Neural cell (in vitro differentiated cells): ENCODE results near the gene AEBP1. TPM values are rescaled to one million over a fixed set of nuclear protein-coding genes. Genes with fewer than 3 reads are reported as not detected.

Experiments used
- H2AFZ ChIP-seq: fragments of 200-600, 300-800 bp; sonication (generic), shearing (Covaris generic); 2 replicates; pipeline ENCODE4 v1.6.0; 2014; ENCODE audit warnings: low read depth, mild to moderate bottlenecking, antibody characterized with exemption, low read length, moderate library complexity
- H3F3A ChIP-seq: fragments of 200-600 bp; shearing (Covaris generic); 2 replicates; pipeline ENCODE4 v1.6.1; 2016; ENCODE audit warnings: mild to moderate bottlenecking, moderate library complexity, mixed read lengths, antibody characterized with exemption, low read length; ENCODE audit not compliant: insufficient read depth, poor library complexity, severe bottlenecking
- H3K27ac ChIP-seq: fragments of 200-600, 300-800 bp; sonication (generic), shearing (Covaris generic); 2 replicates; pipeline ENCODE4 v1.5.1; 2014; ENCODE audit warnings: mild to moderate bottlenecking, low read length, moderate library complexity
- H3K27me3 ChIP-seq: fragments of 300-800, 200-600 bp; sonication (generic), shearing (Covaris generic); 2 replicates; pipeline ENCODE4 v1.6.0; 2014; ENCODE audit warnings: mild to moderate bottlenecking, low read depth, low read length, moderate library complexity; ENCODE audit not compliant: insufficient read depth
- H3K36me3 ChIP-seq: fragments of 300-800, 200-600 bp; sonication (generic), shearing (Covaris generic); 2 replicates; pipeline ENCODE4 v1.5.1; 2014; ENCODE audit warnings: mild to moderate bottlenecking, antibody characterized with exemption, low read length, moderate library complexity; ENCODE audit not compliant: insufficient read depth
- H3K4me2 ChIP-seq: fragments of 300-800, 200-600 bp; sonication (generic), shearing (Covaris generic); 2 replicates; pipeline ENCODE4 v1.6.0; 2014; ENCODE audit warnings: mild to moderate bottlenecking, low read length
- H3K4me3 ChIP-seq: fragments of 300-800, 200-600 bp; sonication (generic), shearing (Covaris generic); 2 replicates; pipeline ENCODE4 v1.5.1; 2014; ENCODE audit warnings: mild to moderate bottlenecking, low read length, moderate library complexity
- H3K79me2 ChIP-seq: fragments of 200-600 bp; shearing (Covaris generic); replicated peaks from 2 replicates; pipeline ENCODE4 v1.6.0; 2014; ENCODE audit warnings: mild to moderate bottlenecking, low read length, moderate library complexity; ENCODE audit not compliant: insufficient read depth
- H3K9ac ChIP-seq: fragments of 300-800, 200-600 bp; sonication (generic), shearing (Covaris generic); 2 replicates; pipeline ENCODE4 v1.6.1; 2016; ENCODE audit warnings: mild to moderate bottlenecking, low read length, mixed read lengths
- H3K9me2 ChIP-seq: fragments of 200-600 bp; shearing (Covaris generic); 2 replicates; pipeline ENCODE4 v1.6.1; 2016; ENCODE audit warnings: mild to moderate bottlenecking, low read length, mixed read lengths; ENCODE audit not compliant: insufficient read depth
- H3K9me3 ChIP-seq: fragments of 200-600, 300-800 bp; sonication (generic), shearing (Covaris generic); 2 replicates; pipeline ENCODE4 v1.6.1; 2016; ENCODE audit warnings: mild to moderate bottlenecking, mixed run types, low read length, moderate library complexity, mixed read lengths
- H4K20me1 ChIP-seq: fragments of 200-600 bp; shearing (Covaris generic); 2 replicates; pipeline ENCODE4 v1.6.1; 2016; ENCODE audit warnings: mild to moderate bottlenecking, mixed run types; ENCODE audit not compliant: insufficient read depth
- CTCF ChIP-seq: fragments of 450-650 bp; IDR thresholded peaks from 2 replicates; pipeline ENCODE4 v1.5.1; 2014; ENCODE audit warnings: antibody characterized with exemption, mild to moderate bottlenecking, moderate library complexity; ENCODE audit not compliant: poor library complexity, severe bottlenecking
- EP300 ChIP-seq: fragments of 450-650 bp; conservative IDR thresholded peaks from 2 replicates; pipeline ENCODE4 v1.6.1; 2014; ENCODE audit warnings: antibody characterized with exemption, mild to moderate bottlenecking, moderate library complexity; ENCODE audit not compliant: poor library complexity, severe bottlenecking
- EZH2 ChIP-seq: fragments of 200-600, 300-800 bp; shearing (Covaris generic), sonication (generic); IDR thresholded peaks from 2 replicates; pipeline ENCODE4 v1.6.1; 2014; ENCODE audit warnings: antibody characterized with exemption, low read length, borderline replicate concordance, mild to moderate bottlenecking; ENCODE audit not compliant: insufficient read depth, poor library complexity, severe bottlenecking
- MXI1 ChIP-seq: fragments of 450-650 bp; conservative IDR thresholded peaks from 2 replicates; pipeline ENCODE4 v1.6.1; 2014; ENCODE audit warnings: antibody characterized with exemption, mild to moderate bottlenecking; ENCODE audit not compliant: poor library complexity, severe bottlenecking
- POLR2AphosphoS5 ChIP-seq: IDR thresholded peaks from 2 replicates; pipeline ENCODE4 v1.6.1; 2012
- RAD21 ChIP-seq: fragments of 450-650 bp; conservative IDR thresholded peaks from 2 replicates; pipeline ENCODE4 v1.6.1; 2014; ENCODE audit warnings: antibody characterized with exemption, mild to moderate bottlenecking, moderate library complexity
- REST ChIP-seq: IDR thresholded peaks from 2 replicates; pipeline ENCODE4 v1.6.1; 2012; ENCODE audit warnings: borderline replicate concordance
- SMC3 ChIP-seq: fragments of 450-650 bp; conservative IDR thresholded peaks from 2 replicates; pipeline ENCODE4 v1.6.1; 2014; ENCODE audit warnings: antibody characterized with exemption, mild to moderate bottlenecking, moderate library complexity; ENCODE audit not compliant: poor library complexity
- TAF1 ChIP-seq: IDR thresholded peaks from 2 replicates; pipeline ENCODE4 v1.6.1; 2012; ENCODE audit warnings: low read depth
- polyA plus RNA-seq: library from polyadenylated mRNA; depleted of rRNA; stranded (reverse); fragments of >200 nt; gene quantifications from 2 replicates; pipeline ENCODE4 v1.2.3, GENCODE V29; 2014

AEBP1 gene
- polyA plus RNA-seq, 1 donor from 2014 or later = 0.30 TPM

GRCh38 chr7:44122529-44122928 is 18.4 kb downstream of the AEBP1 start:
- Histone ChIP-seq H3K4me2 (peak overlapping the region; percentile 92), H3F3A (no peaks in the 10 kb centered on the region), H3K4me3 (peak overlapping the region; percentile 94), H3K27me3 (no peaks in the 10 kb centered on the region), H3K36me3 (no peaks in the 10 kb centered on the region), H3K79me2 (peaks cover 14% of the 10 kb centered on the region), H4K20me1 (no peaks in the 10 kb centered on the region), H3K9ac (peak overlapping the region; percentile 69), H3K27ac (peak overlapping the region; percentile 44), H3K9me2 (no peaks in the 10 kb centered on the region), H2AFZ (no peak overlapping the region), H3K9me3 (no peaks in the 10 kb centered on the region)
- TF ChIP-seq EP300 = no peak
- TF ChIP-seq CTCF = no peak
- TF ChIP-seq TAF1 = no peak
- TF ChIP-seq RAD21 = no peak
- TF ChIP-seq POLR2AphosphoS5 = no peak
- no peak for TF ChIP-seq REST
- TF ChIP-seq MXI1 = no peak
- TF ChIP-seq SMC3 = no peak
- TF ChIP-seq EZH2 = no peak

- TF ChIP-seq CTCF (peak; percentile 29), MXI1 (peak; percentile 97), EZH2 (no peak), SMC3 (no peak), RAD21 (peak; percentile 32), POLR2AphosphoS5 (peak; percentile 34), TAF1 (no peak), EP300 (peak; percentile 36), REST (peak; percentile 18)
- H3K36me3 ChIP-seq = no peaks in the 10 kb centered on the region
- no peaks in the 10 kb centered on the region for H3K27me3 ChIP-seq
- peaks cover 14% of the 10 kb centered on the region for H3K79me2 ChIP-seq
- no peaks in the 10 kb centered on the region for H3K9me2 ChIP-seq
- peak within 1 kb of the TSS; percentile 49 for H3K27ac ChIP-seq
- peak within 1 kb of the TSS; percentile 94 for H3K4me3 ChIP-seq
- no peaks in the 10 kb centered on the region for H4K20me1 ChIP-seq
- no peaks in the 10 kb centered on the region for H3F3A ChIP-seq
- H3K4me2 ChIP-seq = peak within 1 kb of the TSS; percentile 92
- H3K9ac ChIP-seq = peak within 1 kb of the TSS; percentile 71
- H3K9me3 ChIP-seq = no peaks in the 10 kb centered on the region
- H2AFZ ChIP-seq = peak within 1 kb of the TSS; percentile 82
These were observed 19.3 kb downstream of the AEBP1 start, which contains the start of gene POLD2 for GRCh38 chr7:44123190-44124003. Gene POLD2 (minus strand): TSS chr7:44123548. CDS start chr7:44122053, 1,495 bp downstream.
